AG04449 (cell line): ENCODE measurements around the gene CCDC71.

Experiments
- CTCF ChIA-PET: fragments of 350-600 bp; formaldehyde crosslinking; extraction: SDS; loops from one replicate; lab custom pipeline; 2021; ENCODE audit warnings: antibody characterized with exemption; lab: Yijun Ruan, JAX
- POLR2A ChIA-PET: fragments of 400-600, 350-600 bp; formaldehyde crosslinking; extraction: SDS; loops from one replicate; lab custom pipeline; 2020; ENCODE audit warnings: antibody characterized with exemption, inconsistent platforms; lab: Yijun Ruan, JAX
- DNase-seq: peaks from one replicate; pipeline ENCODE4 v3.0.0-alpha.2; 2010; ENCODE audit warnings: low read depth, low spot score
- H3K4me3 ChIP-seq: 2 replicates; pipeline ENCODE4 v1.5.1; 2011; ENCODE audit warnings: low read depth, mild to moderate bottlenecking, control low read depth, low read length
- CTCF ChIP-seq: IDR thresholded peaks from one replicate; pipeline ENCODE4 v1.5.1; 2011; ENCODE audit warnings: mild to moderate bottlenecking, moderate library complexity, low read length, control low read depth, inconsistent platforms; ENCODE audit not compliant: insufficient read depth; ENCODE audit errors: missing control alignments

CCDC71 gene

DNA sequence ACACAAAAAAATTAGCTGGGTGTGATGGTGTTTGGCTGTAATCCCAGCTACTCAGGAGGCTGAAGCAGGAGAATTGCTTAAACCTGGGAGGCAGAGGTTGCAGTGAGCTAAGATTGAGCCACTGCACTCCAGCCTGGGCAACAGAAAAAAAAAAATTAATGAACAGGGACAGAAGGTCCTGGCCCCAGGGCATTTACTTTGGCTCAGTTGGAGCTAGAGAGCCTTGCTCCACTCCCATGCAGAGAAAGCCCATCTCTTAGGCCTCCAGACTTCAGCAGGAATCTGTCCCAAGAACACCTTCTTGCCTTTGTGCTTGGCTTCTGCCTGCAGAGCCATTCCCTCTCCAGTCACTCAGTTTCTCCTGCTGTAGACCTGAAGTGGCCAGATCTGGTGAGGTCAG lies 14.0 kb upstream of the CCDC71 start:
- ChIA-PET CTCF (interaction anchor here (3.2 kb wide), 1 partner anchor 10 kb away, joined by 28 read pairs; the partner anchor contains the start of gene KLHDC8B), POLR2A (interaction anchor here (0.5 kb wide), 1 partner anchor 62 kb away, joined by 3 read pairs; no protein-coding TSS in a partner anchor)
- DNase-seq = no peak
- TF ChIP-seq CTCF = no peak
- H3K4me3 ChIP-seq = no peak overlapping the region

GRCh38 chr3:49177073-49177472 lies 10.9 kb upstream of the CCDC71 start:
- CTCF ChIA-PET = no interaction called here
- POLR2A ChIA-PET = no interaction called here
- H3K4me3 ChIP-seq = no peak overlapping the region
- no peak for TF ChIP-seq CTCF
- DNase-seq = no peak

- CTCF ChIA-PET = no interaction called here
- POLR2A ChIA-PET = no interaction called here
- DNase-seq = no peak
- no peak overlapping the region for H3K4me3 ChIP-seq
- TF ChIP-seq CTCF = no peak
Measured at GRCh38 chr3:49175530-49175929, 9.4 kb upstream of the CCDC71 start.

DNA sequence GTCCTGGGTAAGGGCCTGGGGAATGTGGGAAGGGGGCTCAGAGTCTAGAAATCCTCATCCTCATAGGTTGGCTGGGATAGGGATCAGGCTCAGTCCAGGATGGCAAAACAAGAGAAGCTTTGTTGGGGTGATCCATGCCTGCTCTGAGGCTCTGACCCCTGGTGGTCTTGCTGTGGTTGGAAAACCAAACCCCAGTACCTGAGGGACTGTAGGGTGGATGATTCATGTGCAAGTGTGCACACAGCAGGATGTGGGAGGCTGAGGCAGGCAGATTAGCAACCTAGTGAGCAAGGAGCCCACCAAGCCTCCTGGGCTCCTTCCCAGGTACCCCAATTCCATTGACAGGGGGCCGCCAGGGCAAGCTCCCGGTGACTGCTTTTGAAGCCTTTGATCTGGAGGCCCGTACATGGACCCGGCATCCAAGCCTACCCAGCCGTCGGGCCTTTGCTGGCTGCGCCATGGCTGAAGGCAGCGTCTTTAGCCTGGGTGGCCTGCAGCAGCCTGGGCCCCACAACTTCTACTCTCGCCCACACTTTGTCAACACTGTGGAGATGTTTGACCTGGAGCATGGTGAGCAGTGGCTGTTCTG lies 8.4 kb upstream of the CCDC71 start:
- no peak overlapping the region for H3K4me3 ChIP-seq
- TF ChIP-seq CTCF = no peak
- ChIA-PET POLR2A (no interaction called here), CTCF (interaction anchor here (0.7 kb wide), 1 partner anchor 166 kb away, joined by 3 read pairs; the partner anchor contains the start of gene USP4)
- DNase-seq = no peak

DNA sequence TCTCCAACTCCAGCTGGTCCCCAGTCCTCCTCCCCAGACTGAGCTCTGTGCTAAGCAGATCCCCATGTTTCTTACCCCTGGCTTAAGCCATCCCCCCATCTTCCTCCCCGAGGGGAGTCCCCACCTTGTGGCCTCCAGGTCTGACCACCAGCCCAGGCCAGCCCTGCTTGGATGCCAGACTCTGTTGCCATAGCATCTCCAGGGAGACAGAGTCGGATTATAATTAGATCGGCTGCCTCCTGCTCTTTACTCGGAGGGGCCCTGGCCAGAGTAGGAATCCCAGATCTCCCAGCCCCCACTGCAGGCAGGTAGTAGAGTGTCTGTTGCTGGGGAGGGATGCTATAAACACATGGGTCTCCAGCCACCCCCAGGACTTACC lies 7.7 kb upstream of the CCDC71 start:
- no peak overlapping the region for H3K4me3 ChIP-seq
- DNase-seq = no peak
- TF ChIP-seq CTCF = no peak
- ChIA-PET CTCF (no interaction called here), POLR2A (no interaction called here)

DNA sequence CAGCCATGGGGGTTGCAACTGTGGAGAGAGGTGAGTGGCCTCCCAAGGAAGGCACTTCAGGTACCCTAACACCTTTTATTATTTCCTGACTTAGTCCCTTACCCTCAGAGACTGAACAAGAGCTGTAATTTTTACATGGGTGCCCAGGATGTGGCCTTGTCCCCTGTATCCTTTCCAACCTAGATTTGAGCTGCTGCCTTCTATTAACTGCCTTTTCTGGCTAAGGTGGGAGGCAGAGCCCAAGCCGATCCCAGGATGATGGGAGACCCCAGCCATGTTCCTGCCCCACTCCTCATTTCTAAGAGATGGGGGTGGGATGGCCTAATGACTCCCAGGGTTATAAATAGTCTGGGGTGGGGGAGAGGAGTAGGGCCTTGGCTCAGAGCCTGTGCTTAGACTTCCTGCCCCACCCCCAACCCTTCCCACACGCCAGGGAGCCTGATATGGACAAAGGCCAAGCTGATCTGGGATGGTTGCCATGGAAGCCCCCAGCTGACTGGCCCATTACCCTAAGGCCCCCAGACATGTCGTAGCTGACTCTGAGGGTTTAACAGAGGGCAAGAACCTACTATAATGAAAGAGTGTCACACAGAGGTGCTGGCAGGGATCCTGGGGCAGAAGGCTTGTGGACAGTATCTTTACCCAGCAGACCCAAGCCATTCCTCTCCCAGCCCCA lies 7.1 kb upstream of the CCDC71 start:
- CTCF ChIA-PET = no interaction called here
- TF ChIP-seq CTCF = no peak
- H3K4me3 ChIP-seq = no peak overlapping the region
- no peak for DNase-seq
- POLR2A ChIA-PET = interaction anchor here (0.6 kb wide), 1 partner anchor 10 kb away, joined by 3 read pairs; no protein-coding TSS in a partner anchor
